ENCODE results near the gene FANCI.

- TF ChIP-seq EZH2 (IDR thresholded peaks at IDR 0.05): no peak
- TF ChIP-seq, protein P1, sequence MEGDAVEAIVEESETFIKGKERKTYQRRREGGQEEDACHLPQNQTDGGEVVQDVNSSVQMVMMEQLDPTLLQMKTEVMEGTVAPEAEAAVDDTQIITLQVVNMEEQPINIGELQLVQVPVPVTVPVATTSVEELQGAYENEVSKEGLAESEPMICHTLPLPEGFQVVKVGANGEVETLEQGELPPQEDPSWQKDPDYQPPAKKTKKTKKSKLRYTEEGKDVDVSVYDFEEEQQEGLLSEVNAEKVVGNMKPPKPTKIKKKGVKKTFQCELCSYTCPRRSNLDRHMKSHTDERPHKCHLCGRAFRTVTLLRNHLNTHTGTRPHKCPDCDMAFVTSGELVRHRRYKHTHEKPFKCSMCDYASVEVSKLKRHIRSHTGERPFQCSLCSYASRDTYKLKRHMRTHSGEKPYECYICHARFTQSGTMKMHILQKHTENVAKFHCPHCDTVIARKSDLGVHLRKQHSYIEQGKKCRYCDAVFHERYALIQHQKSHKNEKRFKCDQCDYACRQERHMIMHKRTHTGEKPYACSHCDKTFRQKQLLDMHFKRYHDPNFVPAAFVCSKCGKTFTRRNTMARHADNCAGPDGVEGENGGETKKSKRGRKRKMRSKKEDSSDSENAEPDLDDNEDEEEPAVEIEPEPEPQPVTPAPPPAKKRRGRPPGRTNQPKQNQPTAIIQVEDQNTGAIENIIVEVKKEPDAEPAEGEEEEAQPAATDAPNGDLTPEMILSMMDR (IDR thresholded peaks at IDR 0.05): no peak
Observed at GRCh38 chr15:89282631-89283030, 38.9 kb downstream of the FANCI start.

All from neural progenitor cell (in vitro differentiated cells).